ENCODE measurements around the gene ABCA9. TPM values are rescaled to one million over a fixed set of nuclear protein-coding genes. Genes with fewer than 3 reads are reported as not detected.

The ABCA9 gene
- total RNA-seq (13.4 TPM), polyA plus RNA-seq (ENCODE audit: insufficient read depth in 1 of 8, insufficient read length in 8 of 8, low replicate concordance in 1 of 8) (10 to 100 TPM; 10.3 to 18.5 (median 13.2) TPM)
- long read RNA-seq, donor 1: 0 reads
- long read RNA-seq, donor 2: 0 reads
- long read RNA-seq, donor 3, partial matches to known transcripts: 6 of 7 reads
- long read RNA-seq, donor 3, other reads (novel, unspliced or antisense): 0 of 7 reads
- long read RNA-seq, donor 4: 0 reads
- long read RNA-seq, donor 5: 0 reads
- long read RNA-seq, donor 6: 0 reads
- long read RNA-seq, donor 7, partial matches to known transcripts: 0 of 1 reads
- long read RNA-seq, donor 7, other reads (novel, unspliced or antisense): 0 of 1 reads
- long read RNA-seq, donor 8, partial matches to known transcripts: 0 of 1 reads
- long read RNA-seq, donor 8, other reads (novel, unspliced or antisense): 0 of 1 reads
- long read RNA-seq, donor 9, partial matches to known transcripts: 9 of 10 reads
- long read RNA-seq, donor 9, other reads (novel, unspliced or antisense): 0 of 10 reads
- long read RNA-seq, donor 10, partial matches to known transcripts: 5 of 5 reads
- long read RNA-seq, donor 10, other reads (novel, unspliced or antisense): 0 of 5 reads
- long read RNA-seq, donor 11, partial matches to known transcripts: 0 of 1 reads
- long read RNA-seq, donor 11, other reads (novel, unspliced or antisense): 0 of 1 reads

- Histone ChIP-seq H3K4me3 (ENCODE audit: low read length) (peak within 1 kb of the TSS; percentile 4), H3K9me3 (replicated peaks; ENCODE audit: control insufficient read depth, low read depth, low read length) (peaks cover 6% of the 10 kb centered on the region), H3K4me1 (ENCODE audit: control insufficient read depth, insufficient read depth, low read length) (peaks cover 7% of the 10 kb centered on the region), H3K27ac (ENCODE audit: low read length) (peak within 1 kb of the TSS; percentile 75), H3K36me3 (ENCODE audit: control insufficient read depth, insufficient read depth, low read length) (peaks cover 3% of the 10 kb centered on the region), H3K27me3 (ENCODE audit: control insufficient read depth, insufficient read depth, low read length) (no peaks in the 10 kb centered on the region)
- 0% methylated on average over 1 of the region's 2 CpGs for WGBS (ENCODE audit: insufficient coverage)
- DNase-seq: peak; percentile 98
Measured at GRCh38 chr17:69060822-69061221, at the start of gene ABCA9. Gene ABCA9, minus strand, starts transcription at chr17:69060927. Its CDS starts 9,801 bp downstream, at chr17:69051126.

- Histone ChIP-seq H3K27ac (ENCODE audit: low read length) (no peak overlapping the region), H3K27me3 (ENCODE audit: control insufficient read depth, insufficient read depth, low read length) (no peaks in the 10 kb centered on the region), H3K36me3 (ENCODE audit: control insufficient read depth, insufficient read depth, low read length) (no peaks in the 10 kb centered on the region), H3K4me1 (ENCODE audit: control insufficient read depth, insufficient read depth, low read length) (no peaks in the 10 kb centered on the region), H3K4me3 (ENCODE audit: low read length) (no peak overlapping the region), H3K9me3 (replicated peaks; ENCODE audit: control insufficient read depth, low read depth, low read length) (no peaks in the 10 kb centered on the region)
- WGBS (ENCODE audit: insufficient coverage): 84% methylated on average over 6 of the region's 10 CpGs
- DNase-seq: no peak
Measured at GRCh38 chr17:69105907-69106730, 45.4 kb upstream of the ABCA9 start.

GRCh38 chr17:69103557-69104233 is 43.0 kb upstream of the ABCA9 start:
- no peaks in the 10 kb centered on the region for H3K36me3 ChIP-seq (ENCODE audit: control insufficient read depth, insufficient read depth, low read length)

GRCh38 chr17:69098625-69099024 is 37.9 kb upstream of the ABCA9 start:
- H3K9me3 ChIP-seq (replicated peaks; ENCODE audit: control insufficient read depth, low read depth, low read length): no peaks in the 10 kb centered on the region
- no CpG with 5 or more reads among the region's 4 CpGs for WGBS (ENCODE audit: insufficient coverage)
- H3K27me3 ChIP-seq (ENCODE audit: control insufficient read depth, insufficient read depth, low read length): no peaks in the 10 kb centered on the region
- DNase-seq: no peak
- H3K4me3 ChIP-seq (ENCODE audit: low read length): no peak overlapping the region
- no peak overlapping the region for H3K27ac ChIP-seq (ENCODE audit: low read length)
- H3K36me3 ChIP-seq (ENCODE audit: control insufficient read depth, insufficient read depth, low read length): no peaks in the 10 kb centered on the region
- H3K4me1 ChIP-seq (ENCODE audit: control insufficient read depth, insufficient read depth, low read length): no peaks in the 10 kb centered on the region

More at GRCh38 chr17:69103557-69104233, 43.0 kb upstream of the ABCA9 start:
- H3K27me3 ChIP-seq (ENCODE audit: control insufficient read depth, insufficient read depth, low read length): no peaks in the 10 kb centered on the region
- DNase-seq: no peak
- no peaks in the 10 kb centered on the region for H3K4me1 ChIP-seq (ENCODE audit: control insufficient read depth, insufficient read depth, low read length)
- 64% methylated on average over 5 of the region's 9 CpGs for WGBS (ENCODE audit: insufficient coverage)
- no peak overlapping the region for H3K4me3 ChIP-seq (ENCODE audit: low read length)
- no peak overlapping the region for H3K27ac ChIP-seq (ENCODE audit: low read length)
- H3K9me3 ChIP-seq (replicated peaks; ENCODE audit: control insufficient read depth, low read depth, low read length): no peaks in the 10 kb centered on the region

GRCh38 chr17:69096541-69096940 is 35.8 kb upstream of the ABCA9 start:
- Histone ChIP-seq H3K27ac (ENCODE audit: low read length) (no peak overlapping the region), H3K9me3 (replicated peaks; ENCODE audit: control insufficient read depth, low read depth, low read length) (no peaks in the 10 kb centered on the region), H3K4me1 (ENCODE audit: control insufficient read depth, insufficient read depth, low read length) (no peaks in the 10 kb centered on the region), H3K4me3 (ENCODE audit: low read length) (no peak overlapping the region), H3K27me3 (ENCODE audit: control insufficient read depth, insufficient read depth, low read length) (no peaks in the 10 kb centered on the region), H3K36me3 (ENCODE audit: control insufficient read depth, insufficient read depth, low read length) (no peaks in the 10 kb centered on the region)
- no CpG with 5 or more reads among the region's 1 CpG for WGBS (ENCODE audit: insufficient coverage)
- no peak for DNase-seq

- no peak overlapping the region for H3K27ac ChIP-seq (ENCODE audit: low read length)
- WGBS (ENCODE audit: insufficient coverage): no CpG with 5 or more reads among the region's 2 CpGs
Measured at GRCh38 chr17:69093995-69094394, 33.3 kb upstream of the ABCA9 start.

GRCh38 chr17:69093279-69093789 is 32.6 kb upstream of the ABCA9 start:
- Histone ChIP-seq H3K27ac (ENCODE audit: low read length) (no peak overlapping the region), H3K27me3 (ENCODE audit: control insufficient read depth, insufficient read depth, low read length) (no peaks in the 10 kb centered on the region), H3K4me3 (ENCODE audit: low read length) (no peak overlapping the region), H3K4me1 (ENCODE audit: control insufficient read depth, insufficient read depth, low read length) (no peaks in the 10 kb centered on the region), H3K9me3 (replicated peaks; ENCODE audit: control insufficient read depth, low read depth, low read length) (no peaks in the 10 kb centered on the region), H3K36me3 (ENCODE audit: control insufficient read depth, insufficient read depth, low read length) (no peaks in the 10 kb centered on the region)
- DNase-seq: peak; percentile 77
- WGBS (ENCODE audit: insufficient coverage): 73% methylated on average over 2 of the region's 8 CpGs

More at GRCh38 chr17:69093995-69094394, 33.3 kb upstream of the ABCA9 start:
- DNase-seq: no peak
- H3K27me3 ChIP-seq (ENCODE audit: control insufficient read depth, insufficient read depth, low read length): no peaks in the 10 kb centered on the region
- H3K4me1 ChIP-seq (ENCODE audit: control insufficient read depth, insufficient read depth, low read length): no peaks in the 10 kb centered on the region
- H3K36me3 ChIP-seq (ENCODE audit: control insufficient read depth, insufficient read depth, low read length): no peaks in the 10 kb centered on the region
- no peak overlapping the region for H3K4me3 ChIP-seq (ENCODE audit: low read length)
- H3K9me3 ChIP-seq (replicated peaks; ENCODE audit: control insufficient read depth, low read depth, low read length): no peaks in the 10 kb centered on the region

GRCh38 chr17:69090365-69090764 is 29.6 kb upstream of the ABCA9 start:
- Histone ChIP-seq H3K4me3 (ENCODE audit: low read length) (no peak overlapping the region), H3K36me3 (ENCODE audit: control insufficient read depth, insufficient read depth, low read length) (no peaks in the 10 kb centered on the region), H3K4me1 (ENCODE audit: control insufficient read depth, insufficient read depth, low read length) (no peaks in the 10 kb centered on the region), H3K27ac (ENCODE audit: low read length) (no peak overlapping the region), H3K9me3 (replicated peaks; ENCODE audit: control insufficient read depth, low read depth, low read length) (no peaks in the 10 kb centered on the region), H3K27me3 (ENCODE audit: control insufficient read depth, insufficient read depth, low read length) (no peaks in the 10 kb centered on the region)
- WGBS (ENCODE audit: insufficient coverage): no CpG with 5 or more reads among the region's 4 CpGs
- peak; percentile 47 for DNase-seq

- Histone ChIP-seq H3K4me1 (ENCODE audit: control insufficient read depth, insufficient read depth, low read length) (no peaks in the 10 kb centered on the region), H3K9me3 (replicated peaks; ENCODE audit: control insufficient read depth, low read depth, low read length) (no peaks in the 10 kb centered on the region), H3K27ac (ENCODE audit: low read length) (no peak overlapping the region), H3K27me3 (ENCODE audit: control insufficient read depth, insufficient read depth, low read length) (no peaks in the 10 kb centered on the region), H3K4me3 (ENCODE audit: low read length) (no peak overlapping the region), H3K36me3 (ENCODE audit: control insufficient read depth, insufficient read depth, low read length) (peaks cover 6% of the 10 kb centered on the region)
- DNase-seq: no peak
- 88% methylated on average over 4 of the region's 4 CpGs for WGBS (ENCODE audit: insufficient coverage)
Measured at GRCh38 chr17:69088643-69089200, 28.0 kb upstream of the ABCA9 start.
